Frontal cortex (tissue), 4 donors: ENCODE data around the gene QRSL1. TPM values are rescaled to one million over a fixed set of nuclear protein-coding genes. Genes with fewer than 3 reads are reported as not detected.
"Not testable (repeated sequence)": the region's sequence is repeated elsewhere in the genome, so short reads cannot be mapped to it uniquely, and the experiment has no call there.

Source experiments
- DNase-seq, 2 donors: peaks; one replicate each; pipeline ENCODE4 v3.0.0; 2012; ENCODE audit warnings: low spot score in 2 of 2
- FAIRE-seq: peaks from 2 replicates; lab custom pipeline; 2012; peaks lifted over from hg19 to GRCh38; lab: Jason Lieb, UNC
- total RNA-seq: library from RNA; depleted of rRNA; stranded (reverse); fragments of >200 nt; gene quantifications from one replicate; pipeline ENCODE4 v1.2.3, GENCODE V29; 2014
- donor health status: control.
- donor health status: control.
- donor health status: control.

The QRSL1 gene, protein sequence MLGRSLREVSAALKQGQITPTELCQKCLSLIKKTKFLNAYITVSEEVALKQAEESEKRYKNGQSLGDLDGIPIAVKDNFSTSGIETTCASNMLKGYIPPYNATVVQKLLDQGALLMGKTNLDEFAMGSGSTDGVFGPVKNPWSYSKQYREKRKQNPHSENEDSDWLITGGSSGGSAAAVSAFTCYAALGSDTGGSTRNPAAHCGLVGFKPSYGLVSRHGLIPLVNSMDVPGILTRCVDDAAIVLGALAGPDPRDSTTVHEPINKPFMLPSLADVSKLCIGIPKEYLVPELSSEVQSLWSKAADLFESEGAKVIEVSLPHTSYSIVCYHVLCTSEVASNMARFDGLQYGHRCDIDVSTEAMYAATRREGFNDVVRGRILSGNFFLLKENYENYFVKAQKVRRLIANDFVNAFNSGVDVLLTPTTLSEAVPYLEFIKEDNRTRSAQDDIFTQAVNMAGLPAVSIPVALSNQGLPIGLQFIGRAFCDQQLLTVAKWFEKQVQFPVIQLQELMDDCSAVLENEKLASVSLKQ
- total RNA-seq, result 17.5 TPM

DNA sequence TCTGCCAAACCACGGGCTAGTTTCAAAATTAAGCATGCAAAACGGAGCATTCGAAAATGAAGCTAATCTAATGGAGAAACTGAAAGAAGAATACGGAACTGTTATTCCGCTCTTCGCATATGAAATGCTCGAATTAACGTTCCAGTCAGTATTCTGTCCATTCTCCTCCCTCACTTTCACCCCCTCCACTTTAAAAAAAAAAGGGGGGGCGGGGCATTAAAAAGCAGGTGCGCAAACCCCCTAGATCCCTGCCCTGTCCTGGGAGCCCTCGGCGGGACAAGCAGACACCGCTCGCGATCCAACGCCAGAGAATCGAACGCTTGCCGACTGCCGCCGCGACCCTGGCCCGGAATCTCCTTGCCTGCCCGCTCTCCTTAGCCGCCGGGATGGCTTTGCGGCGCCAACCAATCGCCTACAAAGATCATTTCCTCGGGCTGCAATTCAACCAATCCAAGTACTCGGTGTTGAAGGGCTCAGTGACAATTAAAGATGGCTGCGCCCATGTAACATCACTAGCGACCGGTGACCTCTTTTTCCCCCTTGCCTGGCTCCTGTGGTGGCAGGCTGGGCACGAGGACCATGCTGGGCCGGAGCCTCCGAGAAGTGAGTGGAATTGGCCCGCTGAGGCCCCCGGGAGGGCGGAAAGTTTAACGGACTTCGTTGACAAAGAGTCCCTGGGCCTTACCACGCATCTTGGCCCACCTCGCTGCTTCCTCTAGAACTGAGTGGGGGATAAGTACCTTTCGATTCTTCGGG, at the start of gene QRSL1, which contains the start of gene RTN4IP1:
Gene QRSL1 (plus strand): TSS at position 476 of the 756 bp plus-strand sequence. CDS start 104 bp downstream, at position 580.
Gene RTN4IP1 (minus strand): TSS at position 396 of the 756 bp plus-strand sequence. CDS start 477 bp downstream, outside the sequence.
- FAIRE-seq (no peak), DNase-seq (peak; percentile 67 to 83)

- DNase-seq (no peak), FAIRE-seq (no peak)
Measured at GRCh38 chr6:106581468-106581867, 47.9 kb upstream of the QRSL1 start.

- no peak for DNase-seq
- no peak for FAIRE-seq
Measured at GRCh38 chr6:106586815-106587415, 42.5 kb upstream of the QRSL1 start.

- not testable (repeated sequence) for DNase-seq, FAIRE-seq
Measured at GRCh38 chr6:106588937-106589336, 40.4 kb upstream of the QRSL1 start.

DNA sequence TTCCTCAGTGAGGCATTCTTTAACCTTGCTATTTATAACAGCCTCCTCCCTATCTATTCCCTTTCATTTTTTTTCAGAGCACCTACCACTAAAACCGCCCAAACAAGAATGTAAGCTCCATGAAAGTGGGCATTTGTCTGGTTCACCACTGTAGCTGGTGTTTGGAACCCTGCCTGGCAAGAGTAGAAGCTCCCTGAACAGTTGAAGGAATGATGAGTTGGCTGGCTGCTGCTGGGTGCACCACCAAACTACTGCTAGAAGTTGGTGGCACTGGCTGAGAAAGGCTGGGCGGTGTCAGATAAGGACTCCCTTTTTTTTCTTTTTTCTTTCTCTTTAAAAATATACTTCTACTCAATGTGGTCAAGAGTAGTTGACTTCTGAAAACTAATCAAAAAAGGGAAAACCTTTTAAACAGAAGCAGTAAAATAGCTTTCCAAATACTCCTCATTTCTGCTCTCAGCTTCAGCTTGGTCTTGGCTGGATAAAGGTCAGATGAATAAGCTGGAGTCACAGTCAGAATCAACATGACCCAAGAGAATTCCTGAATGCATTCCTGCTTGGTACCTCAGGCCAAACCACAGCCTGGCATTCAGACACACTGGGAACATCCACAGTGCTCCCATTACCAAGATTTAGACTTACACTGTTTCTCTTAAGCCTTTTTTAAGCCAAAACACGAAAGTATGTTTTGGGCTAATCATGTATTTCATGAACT, 38.1 kb upstream of the QRSL1 start:
- FAIRE-seq (no peak), DNase-seq (no peak)

DNA sequence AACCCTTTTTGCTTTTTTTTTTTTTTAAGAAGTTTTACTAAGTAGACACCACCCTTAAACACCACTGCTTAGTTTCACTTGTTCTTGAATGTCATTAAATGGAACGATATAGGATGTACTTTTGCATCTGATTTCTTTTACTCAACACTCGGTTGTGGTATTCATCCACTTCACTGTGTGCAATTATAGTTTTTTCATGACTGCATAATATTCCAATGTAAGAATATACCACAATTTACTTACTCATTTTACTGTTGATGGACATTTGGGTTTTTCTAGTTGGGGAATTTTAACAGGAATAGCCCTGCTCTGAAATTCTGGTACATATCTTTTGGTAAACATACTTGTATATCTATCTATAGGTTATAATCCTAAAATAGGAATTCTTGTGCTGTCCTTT, 29.9 kb upstream of the QRSL1 start:
- no peak for DNase-seq
- no peak for FAIRE-seq

GRCh38 chr6:106600329-106600728, 29.0 kb upstream of the QRSL1 start:
- no peak for DNase-seq
- no peak for FAIRE-seq

DNA sequence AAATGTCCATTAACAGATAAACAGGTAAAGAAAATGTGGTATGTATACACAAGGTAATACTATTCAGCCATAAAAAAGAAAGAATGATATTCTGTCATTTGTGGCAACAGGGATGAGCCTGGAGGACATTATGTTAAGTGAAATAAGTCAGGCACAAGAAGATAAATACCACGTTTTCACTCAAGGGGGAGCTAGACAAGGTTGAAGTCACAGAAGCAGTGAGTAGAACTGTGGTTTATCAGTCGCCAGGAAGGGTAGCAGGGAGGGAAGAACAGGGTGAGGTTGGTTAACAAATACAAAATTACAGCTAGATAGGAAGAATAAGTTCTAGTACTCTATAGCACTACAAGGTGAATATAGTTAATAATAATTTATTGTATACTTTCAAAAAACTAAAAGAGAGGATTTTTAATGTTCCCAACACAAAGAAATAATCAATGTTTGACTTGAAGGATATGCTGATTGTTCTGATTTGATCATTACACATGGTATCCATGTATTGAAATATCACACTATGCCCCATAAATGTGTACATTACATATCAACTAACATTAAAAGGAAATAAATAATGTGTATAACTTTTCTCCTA, 21.2 kb upstream of the QRSL1 start:
- FAIRE-seq, result no peak
- no peak for DNase-seq

- FAIRE-seq, result no peak
Measured at GRCh38 chr6:106609699-106610098, 19.7 kb upstream of the QRSL1 start.

DNA sequence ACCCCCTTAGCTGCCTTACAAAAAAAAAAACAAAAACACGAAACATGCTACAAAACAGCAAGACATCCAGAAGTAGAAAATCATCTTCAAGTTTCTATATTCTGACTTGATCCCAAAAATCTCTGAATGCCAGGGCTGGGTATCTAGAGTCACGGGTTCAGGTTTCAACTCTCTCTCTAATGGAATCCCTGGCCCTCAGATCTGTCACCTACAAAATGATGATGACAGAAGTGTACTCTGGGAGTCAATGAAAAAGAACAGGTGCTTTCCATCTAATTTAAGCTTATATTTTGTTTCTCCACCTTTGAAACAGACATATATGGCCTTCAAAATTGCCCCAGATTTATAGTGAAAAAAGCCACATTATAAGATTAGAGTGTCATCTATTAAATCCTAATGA, 18.3 kb upstream of the QRSL1 start:
- FAIRE-seq, result no peak
- no peak for DNase-seq

More at GRCh38 chr6:106609699-106610098, 19.7 kb upstream of the QRSL1 start:
- no peak for DNase-seq

DNA sequence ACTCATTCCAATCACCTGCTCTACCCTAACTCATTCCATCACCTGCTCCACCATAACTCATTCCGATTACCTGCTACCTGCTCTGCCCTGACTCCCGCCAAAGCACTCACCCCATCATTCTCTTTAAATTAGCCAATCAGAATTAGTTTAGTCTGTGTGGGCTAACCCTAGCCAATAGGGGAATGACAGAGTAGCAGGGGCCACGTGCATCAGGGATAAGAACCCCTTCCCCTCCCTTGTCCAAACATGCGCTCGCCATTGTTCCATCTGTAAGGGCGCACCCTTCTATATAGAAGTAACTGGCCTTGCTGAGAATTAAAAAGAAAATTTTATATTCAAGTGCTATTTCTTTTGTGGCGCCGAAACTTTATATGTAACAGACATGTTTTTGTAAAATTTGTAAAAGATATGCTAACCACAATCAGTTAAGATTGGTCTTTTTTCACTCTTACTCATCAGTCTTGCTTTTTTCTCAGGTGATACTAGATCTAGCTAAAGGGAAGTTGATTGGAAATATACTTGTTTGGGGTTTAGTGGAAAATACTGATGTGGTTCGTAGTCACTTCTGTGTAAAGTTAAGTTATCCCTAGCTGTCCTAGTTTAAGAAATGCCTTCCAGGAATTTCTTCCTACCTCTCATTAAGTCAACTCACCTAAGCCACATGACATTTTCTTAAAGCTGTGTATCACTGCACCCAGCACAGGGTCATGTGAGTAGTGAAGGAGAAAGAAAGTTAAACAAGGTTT, 16.5 kb upstream of the QRSL1 start:
- FAIRE-seq, result no peak

DNA sequence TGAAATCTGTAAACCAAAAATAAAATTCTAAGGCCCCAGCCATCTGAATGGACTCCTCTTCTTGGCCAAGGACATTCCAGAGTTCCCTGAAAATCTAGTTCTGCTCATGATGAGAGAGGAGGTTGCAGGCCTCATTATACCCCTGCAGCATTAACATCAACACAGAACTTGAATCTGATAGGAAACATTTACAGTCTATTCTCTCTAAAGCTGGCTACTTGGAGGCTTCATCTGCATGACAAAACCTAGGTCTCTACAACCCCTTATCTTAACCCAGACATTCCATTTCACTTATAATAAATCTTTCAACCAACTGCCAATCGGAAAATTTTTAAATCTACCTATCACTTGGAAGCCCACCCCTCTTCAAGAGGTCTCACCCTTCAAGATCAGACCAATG, 15.8 kb upstream of the QRSL1 start:
- no peak for FAIRE-seq
- no peak for DNase-seq

More for the DNA sequence above, 16.5 kb upstream of the QRSL1 start:
- DNase-seq, result no peak

- no peak for DNase-seq
- no peak for FAIRE-seq
Measured at GRCh38 chr6:106614166-106614565, 15.2 kb upstream of the QRSL1 start.

GRCh38 chr6:106614592-106615257, 14.7 kb upstream of the QRSL1 start:
- DNase-seq, result no peak
- FAIRE-seq, result no peak

DNA sequence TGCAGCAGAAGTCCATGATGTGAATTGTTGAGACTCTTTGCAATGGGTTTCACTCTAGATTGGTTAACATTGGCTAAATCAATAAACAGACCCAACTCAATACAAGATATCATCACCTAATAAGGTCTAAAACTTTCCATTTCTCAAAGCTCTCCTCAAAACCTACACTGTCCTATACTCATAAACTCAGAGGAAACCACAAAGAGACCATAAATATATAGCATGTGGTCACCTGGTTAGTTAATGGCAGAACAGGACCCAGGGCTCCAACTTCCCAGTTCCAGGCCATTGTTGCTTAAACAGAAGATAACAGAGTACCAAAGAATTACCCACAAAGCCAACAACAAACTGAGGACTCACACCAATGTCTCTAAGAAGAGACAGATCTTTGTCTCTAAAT, 12.1 kb upstream of the QRSL1 start:
- DNase-seq, result no peak
- no peak for FAIRE-seq

DNA sequence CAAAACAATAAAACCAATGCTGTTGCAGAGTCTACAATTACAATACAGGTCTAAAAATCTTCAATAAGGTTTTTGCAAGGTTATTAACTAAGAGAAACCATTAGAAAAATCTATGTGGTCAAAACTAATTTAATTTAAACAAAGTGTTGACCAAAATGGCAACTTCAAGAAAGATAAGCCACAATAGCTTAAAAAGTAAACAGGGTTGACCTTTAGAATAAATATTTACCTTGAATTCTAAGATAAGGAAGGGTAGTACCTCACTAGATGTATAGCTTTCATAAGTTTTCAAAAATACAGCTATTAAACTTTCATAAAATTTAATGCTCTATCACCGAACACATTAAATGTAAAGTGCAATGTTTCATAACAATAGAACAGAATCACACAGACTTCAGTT, 11.5 kb upstream of the QRSL1 start:
- no peak for FAIRE-seq
- no peak for DNase-seq

DNA sequence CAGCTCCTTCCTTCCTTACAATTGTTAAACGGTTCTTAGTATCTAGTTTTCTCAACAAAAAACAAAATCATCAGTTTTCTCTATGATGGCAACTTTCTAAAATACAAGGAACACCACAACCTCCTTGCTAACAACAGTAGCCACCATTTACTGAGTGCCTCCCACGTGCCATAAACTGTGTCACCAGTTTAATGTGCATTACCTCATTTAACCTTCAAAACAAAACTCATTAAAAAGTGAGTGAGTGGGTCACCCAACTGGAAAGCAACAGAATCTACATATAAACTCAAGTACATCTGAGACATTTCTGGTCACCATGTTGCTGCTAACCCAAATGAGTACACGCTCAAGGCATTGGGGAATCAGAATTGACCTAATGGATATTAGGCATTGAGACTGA, 11.1 kb upstream of the QRSL1 start:
- DNase-seq, result no peak
- FAIRE-seq, result no peak

GRCh38 chr6:106619223-106619622, 10.2 kb upstream of the QRSL1 start:
- FAIRE-seq (no peak), DNase-seq (no peak)
